Hindlimb muscle (tissue), 1 donor: ENCODE data around the gene EXPH5. TPM values are rescaled to one million over a fixed set of nuclear protein-coding genes. Genes with fewer than 3 reads are reported as not detected.

Experiments used
- DNase-seq: peaks from one replicate; pipeline ENCODE4 v3.0.0-alpha.2; 2013
- polyA plus RNA-seq: library from polyadenylated mRNA; unstranded; fragments of 120-200 nt; gene quantifications from one replicate; pipeline ENCODE4 v1.2.1, GENCODE V29; 2013; ENCODE audit not compliant: insufficient read length

Gene EXPH5
- polyA plus RNA-seq, 1 donor, result 0.57 TPM

DNA sequence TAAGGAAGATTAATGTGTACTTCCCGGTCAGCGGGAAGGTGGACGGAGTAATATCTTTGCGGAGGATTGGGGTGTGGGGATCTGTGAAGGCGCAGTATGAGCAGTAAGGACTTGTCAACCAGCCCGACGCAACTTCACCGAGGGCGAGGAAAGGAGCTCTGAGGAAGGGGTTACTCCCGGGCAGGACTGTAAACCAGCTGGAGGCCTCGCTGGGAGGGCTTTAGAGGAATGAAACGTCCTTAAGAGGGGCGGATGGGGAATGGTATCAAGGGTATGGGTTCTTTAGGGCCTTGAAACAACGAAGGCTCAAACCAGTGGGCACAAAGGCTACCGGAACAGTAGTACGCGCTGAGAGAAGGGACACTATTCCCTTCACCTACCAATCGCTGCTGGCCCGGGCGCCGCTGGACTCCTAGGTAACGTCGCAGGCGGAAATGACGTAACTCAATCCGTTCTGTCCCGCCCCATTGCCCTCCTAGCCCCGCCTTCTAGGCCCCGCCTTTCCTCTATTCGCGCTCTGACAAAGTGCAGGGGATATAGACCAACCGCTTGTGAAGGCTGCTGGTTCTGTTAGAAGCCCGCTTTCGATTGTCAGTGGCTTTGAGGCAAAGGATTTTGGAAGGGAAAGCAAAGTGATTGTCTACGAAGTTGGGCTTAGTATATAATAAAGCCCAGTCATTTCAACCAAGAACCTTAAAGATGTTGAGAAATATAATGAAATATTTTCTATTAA, 126.3 kb downstream of the EXPH5 start, which contains the start of gene C11orf65:
Gene C11orf65 (minus strand): TSS at position 439 of the 733 bp plus-strand sequence. CDS start 5,970 bp downstream, outside the sequence.
- peak; percentile 97 for DNase-seq

DNA sequence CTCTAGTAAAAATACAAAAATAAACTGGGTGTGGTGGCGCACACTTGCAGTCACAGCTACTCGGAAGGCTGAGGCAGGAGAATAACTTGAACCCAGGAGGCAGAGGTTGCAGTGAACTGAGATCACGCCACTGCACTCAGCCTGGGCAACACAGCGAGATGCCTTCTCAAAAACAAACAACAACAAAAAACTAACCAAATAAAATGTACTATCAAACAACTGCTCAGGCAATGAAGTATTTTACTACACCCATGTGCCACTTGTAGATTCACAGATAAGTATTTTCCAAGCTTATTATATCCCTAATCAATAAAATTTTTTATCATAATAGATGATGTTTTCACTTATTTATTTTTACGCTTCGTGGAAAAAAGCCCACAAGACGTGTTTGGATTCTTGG, 127.2 kb downstream of the EXPH5 start:
- no peak for DNase-seq

Other genes with a start within 250 kb of the EXPH5 start
- 1.0 TPM for gene C11orf65, start 126.2 kb downstream of the EXPH5 start, polyA plus RNA-seq
- gene POGLUT3, start 95.4 kb downstream of the EXPH5 start, polyA plus RNA-seq, result 36.3 TPM
- 21.3 TPM for gene DDX10, start 71.3 kb upstream of the EXPH5 start, polyA plus RNA-seq